Measurements from ENCODE around the gene LRRC40. TPM values are rescaled to one million over a fixed set of nuclear protein-coding genes. Genes with fewer than 3 reads are reported as not detected.
A peak's percentile ranks its signal among the peaks of the same experiment; 100 is the strongest.
"Not testable (repeated sequence)": the region's sequence is repeated elsewhere in the genome, so short reads cannot be mapped to it uniquely, and the experiment has no call there.

LRRC40 gene
- total and polyA plus RNA-seq, 7 donors, result 7.5 to 20.7 (median 14.0) TPM

- Histone ChIP-seq H3K27ac (no peak overlapping the region), H3K9me3 (no peaks in the 10 kb centered on the region), H3K27me3 (no peaks in the 10 kb centered on the region), H3K4me3 (no peak overlapping the region), H3K4me1 (peaks cover 0 to 50% (median 40%) of the 10 kb centered on the region in 4 donors), H3K36me3 (peaks cover 0 to 20% (median 0%) of the 10 kb centered on the region in 4 donors)
- TF ChIP-seq EP300 (IDR thresholded peaks at IDR 0.05), result no peak
- intact Hi-C loops (cut with DNase I), result no loop called here
- no peak for DNase-seq
Measured at GRCh38 chr1:70211541-70211940, 6.2 kb upstream of the LRRC40 start.

DNA sequence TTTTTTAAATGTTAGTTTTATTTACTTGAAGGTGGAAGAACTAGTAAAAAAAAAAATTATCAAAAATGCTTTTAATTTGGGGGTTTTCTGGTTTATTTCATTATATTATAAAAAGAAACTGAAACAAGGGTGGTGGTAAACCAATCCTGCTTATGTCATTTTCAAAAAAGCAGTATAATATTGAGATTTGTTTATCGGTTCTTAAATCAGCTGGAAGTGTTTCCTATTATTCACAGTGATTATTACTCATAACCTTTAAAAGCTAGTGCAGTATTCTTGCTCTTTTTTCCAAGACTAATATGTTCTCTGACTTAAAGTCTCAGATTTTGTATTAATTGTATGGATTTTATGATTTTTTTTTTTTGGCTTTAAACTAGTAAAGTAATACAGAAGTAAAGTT, 5.4 kb upstream of the LRRC40 start:
- TF ChIP-seq POLR2A (IDR thresholded peaks at IDR 0.05), result no peak
- TF ChIP-seq POLR2AphosphoS5 (IDR thresholded peaks at IDR 0.05), result no peak
- TF ChIP-seq EP300 (IDR thresholded peaks at IDR 0.05), result no peak
- TF ChIP-seq, protein P1, sequence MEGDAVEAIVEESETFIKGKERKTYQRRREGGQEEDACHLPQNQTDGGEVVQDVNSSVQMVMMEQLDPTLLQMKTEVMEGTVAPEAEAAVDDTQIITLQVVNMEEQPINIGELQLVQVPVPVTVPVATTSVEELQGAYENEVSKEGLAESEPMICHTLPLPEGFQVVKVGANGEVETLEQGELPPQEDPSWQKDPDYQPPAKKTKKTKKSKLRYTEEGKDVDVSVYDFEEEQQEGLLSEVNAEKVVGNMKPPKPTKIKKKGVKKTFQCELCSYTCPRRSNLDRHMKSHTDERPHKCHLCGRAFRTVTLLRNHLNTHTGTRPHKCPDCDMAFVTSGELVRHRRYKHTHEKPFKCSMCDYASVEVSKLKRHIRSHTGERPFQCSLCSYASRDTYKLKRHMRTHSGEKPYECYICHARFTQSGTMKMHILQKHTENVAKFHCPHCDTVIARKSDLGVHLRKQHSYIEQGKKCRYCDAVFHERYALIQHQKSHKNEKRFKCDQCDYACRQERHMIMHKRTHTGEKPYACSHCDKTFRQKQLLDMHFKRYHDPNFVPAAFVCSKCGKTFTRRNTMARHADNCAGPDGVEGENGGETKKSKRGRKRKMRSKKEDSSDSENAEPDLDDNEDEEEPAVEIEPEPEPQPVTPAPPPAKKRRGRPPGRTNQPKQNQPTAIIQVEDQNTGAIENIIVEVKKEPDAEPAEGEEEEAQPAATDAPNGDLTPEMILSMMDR (IDR thresholded peaks at IDR 0.05), result no peak
- intact Hi-C loops (cut with DNase I), result no loop called here
- Histone ChIP-seq H3K9me3 (no peaks in the 10 kb centered on the region), H3K4me1 (peaks cover 0 to 53% (median 44%) of the 10 kb centered on the region in 4 donors), H3K4me3 (no peak overlapping the region), H3K36me3 (peaks cover 0 to 15% (median 0%) of the 10 kb centered on the region in 4 donors), H3K27ac (no peak overlapping the region), H3K27me3 (no peaks in the 10 kb centered on the region)
- WGBS, 2 donors, result 74 to 76% methylated on average over 1 of the region's 1 CpG
- no peak for DNase-seq

- Histone ChIP-seq H3K4me1 (peaks cover 0 to 69% (median 60%) of the 10 kb centered on the region in 4 donors), H3K27ac (no peak overlapping the region), H3K36me3 (peaks cover 0 to 5% (median 0%) of the 10 kb centered on the region in 4 donors), H3K4me3 (no peak overlapping the region), H3K9me3 (no peaks in the 10 kb centered on the region), H3K27me3 (no peaks in the 10 kb centered on the region)
- no peak for DNase-seq
- TF ChIP-seq EP300 (IDR thresholded peaks at IDR 0.05) (no peak), POLR2A (IDR thresholded peaks at IDR 0.05) (no peak), POLR2AphosphoS5 (IDR thresholded peaks at IDR 0.05) (no peak)
- TF ChIP-seq, protein P1 (IDR thresholded peaks at IDR 0.05), result no peak
- WGBS, 2 donors, result 97% methylated on average over 7 of the region's 7 CpGs
- intact Hi-C loops (cut with DNase I), result no loop called here
Measured at GRCh38 chr1:70208292-70208691, 2.9 kb upstream of the LRRC40 start.

- H3K9me3 ChIP-seq, result no peaks in the 10 kb centered on the region
- intact Hi-C loops (cut with DNase I), result loop anchor here (2.0 kb wide), 1 partner anchor 13 kb away; the partner anchor contains the start of gene SRSF11
- no peak for DNase-seq
- WGBS, 2 donors, result 87 to 91% methylated on average over 4 of the region's 4 CpGs
- no peaks in the 10 kb centered on the region for H3K27me3 ChIP-seq
- peaks cover 0 to 5% (median 0%) of the 10 kb centered on the region in 4 donors for H3K36me3 ChIP-seq
- TF ChIP-seq POLR2A (IDR thresholded peaks at IDR 0.05) (no peak), POLR2AphosphoS5 (IDR thresholded peaks at IDR 0.05) (no peak), EP300 (IDR thresholded peaks at IDR 0.05) (no peak)
- TF ChIP-seq, protein P1 (IDR thresholded peaks at IDR 0.05), result no peak
- H3K4me1 ChIP-seq, result peaks cover 0 to 77% (median 61%) of the 10 kb centered on the region in 4 donors
- H3K27ac ChIP-seq, result no peak overlapping the region
- no peak overlapping the region for H3K4me3 ChIP-seq
Measured at GRCh38 chr1:70207492-70207891, 2.1 kb upstream of the LRRC40 start.

- H3K27me3 ChIP-seq, H3K36me3 ChIP-seq, H3K9me3 ChIP-seq, DNase-seq: not testable (repeated sequence)
- Histone ChIP-seq H3K4me1 (peaks cover 0 to 76% (median 60%) of the 10 kb centered on the region in 4 donors), H3K27ac (peak overlapping the region in 3 of 4 donors; percentile 88 to 93 (median 92)), H3K4me3 (peak overlapping the region in 3 of 4 donors; percentile 60 to 86 (median 78))
- intact Hi-C loops (cut with DNase I), result loop anchor here (2.0 kb wide), 1 partner anchor 14 kb away; the partner anchor contains the start of gene SRSF11
- WGBS, 2 donors, result 87 to 89% methylated on average over 17 of the region's 17 CpGs
Measured at GRCh38 chr1:70206833-70207232, 1.5 kb upstream of the LRRC40 start.

- H3K9me3 ChIP-seq, result no peaks in the 10 kb centered on the region
- H3K27ac ChIP-seq, result peak overlapping the region; percentile 85 to 93 (median 90)
- H3K36me3 ChIP-seq, result peaks cover 0 to 5% (median 0%) of the 10 kb centered on the region in 4 donors
- intact Hi-C loops (cut with DNase I), result loop anchor here (1.0 to 2.0 kb wide), 2 partner anchors 149 to 206 kb away; partner anchors contain the start of genes ANKRD13C and CTH
- TF ChIP-seq EP300 (IDR thresholded peaks at IDR 0.05), result no peak
- H3K27me3 ChIP-seq, result no peaks in the 10 kb centered on the region
- WGBS, 2 donors, result 1% methylated on average over 11 of the region's 11 CpGs
- peak; percentile 56 for DNase-seq
- peak overlapping the region; percentile 60 to 86 (median 69) for H3K4me3 ChIP-seq
- peaks cover 0 to 58% (median 49%) of the 10 kb centered on the region in 4 donors for H3K4me1 ChIP-seq
Measured at GRCh38 chr1:70205071-70205433, 327 bp downstream of the LRRC40 start.

Data from sigmoid colon (tissue), 7 donors.